TTC549 (cell line): ENCODE measurements around the gene TMEM97.

Experiments used
- FAIRE-seq: peaks from 2 replicates; lab custom pipeline; 2012; peaks lifted over from hg19 to GRCh38; lab: Jason Lieb, UNC

The TMEM97 gene

DNA sequence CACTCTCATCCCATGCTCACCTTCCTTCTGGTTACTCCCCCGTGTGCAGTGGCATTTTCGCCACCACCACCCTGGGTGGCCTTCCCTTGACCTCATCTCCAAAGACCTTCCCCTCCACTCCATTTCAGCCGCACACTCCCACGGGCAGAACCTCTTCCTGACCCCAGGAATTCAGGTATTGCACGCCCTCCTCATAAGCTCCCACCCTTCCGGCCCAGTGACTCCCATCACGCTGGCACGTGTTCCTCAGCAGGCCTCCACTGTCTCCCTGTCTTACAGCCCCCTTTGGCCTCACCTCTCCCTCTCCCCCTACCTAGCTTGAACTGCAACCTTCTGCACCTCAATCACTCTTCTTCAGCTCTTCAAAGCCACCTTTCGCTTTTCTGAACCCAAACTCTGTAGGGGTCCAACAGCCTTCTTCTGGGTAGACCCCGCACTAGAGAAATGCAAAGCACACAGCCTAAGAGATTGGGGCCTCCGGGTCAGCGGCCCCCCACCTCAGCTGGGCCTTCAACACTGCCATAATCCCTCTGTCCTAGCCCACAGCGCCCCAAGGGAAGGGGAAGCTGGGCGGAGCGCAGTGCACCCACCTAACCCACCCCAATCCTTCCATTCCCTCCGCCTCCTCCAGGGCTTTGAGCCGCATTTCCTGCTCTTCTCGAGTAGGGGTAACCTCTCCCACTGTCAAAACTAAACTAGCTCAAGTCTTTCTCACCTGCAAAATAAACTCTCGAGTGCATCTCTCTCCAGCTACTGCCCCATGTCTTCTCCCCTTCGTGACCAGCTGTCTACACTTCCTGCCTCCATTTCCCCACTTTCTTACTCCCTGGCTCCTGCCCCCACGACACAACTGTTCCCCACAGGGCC lies 1.7 kb upstream of the TMEM97 start:
- no peak for FAIRE-seq

GRCh38 chr17:28317966-28318758 lies 838 bp upstream of the TMEM97 start:
- FAIRE-seq: no peak

DNA sequence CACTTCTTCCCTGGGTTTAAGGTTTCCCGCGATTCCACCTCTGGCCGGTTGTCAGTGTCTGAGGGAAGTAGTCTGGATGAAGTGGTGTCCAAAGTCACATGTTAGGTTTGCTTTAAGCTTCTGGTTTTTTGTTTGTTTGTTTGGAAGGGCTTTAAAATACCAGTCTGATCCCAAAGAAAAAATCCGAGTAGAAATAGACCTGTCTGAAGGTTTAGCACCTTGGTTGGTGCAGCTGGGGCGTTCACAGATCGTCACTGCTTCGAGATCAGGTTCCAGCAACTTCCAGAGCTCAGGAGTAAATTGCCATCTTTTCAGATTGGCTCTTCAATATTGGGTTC lies 567 bp downstream of the TMEM97 start:
- FAIRE-seq: no peak

DNA sequence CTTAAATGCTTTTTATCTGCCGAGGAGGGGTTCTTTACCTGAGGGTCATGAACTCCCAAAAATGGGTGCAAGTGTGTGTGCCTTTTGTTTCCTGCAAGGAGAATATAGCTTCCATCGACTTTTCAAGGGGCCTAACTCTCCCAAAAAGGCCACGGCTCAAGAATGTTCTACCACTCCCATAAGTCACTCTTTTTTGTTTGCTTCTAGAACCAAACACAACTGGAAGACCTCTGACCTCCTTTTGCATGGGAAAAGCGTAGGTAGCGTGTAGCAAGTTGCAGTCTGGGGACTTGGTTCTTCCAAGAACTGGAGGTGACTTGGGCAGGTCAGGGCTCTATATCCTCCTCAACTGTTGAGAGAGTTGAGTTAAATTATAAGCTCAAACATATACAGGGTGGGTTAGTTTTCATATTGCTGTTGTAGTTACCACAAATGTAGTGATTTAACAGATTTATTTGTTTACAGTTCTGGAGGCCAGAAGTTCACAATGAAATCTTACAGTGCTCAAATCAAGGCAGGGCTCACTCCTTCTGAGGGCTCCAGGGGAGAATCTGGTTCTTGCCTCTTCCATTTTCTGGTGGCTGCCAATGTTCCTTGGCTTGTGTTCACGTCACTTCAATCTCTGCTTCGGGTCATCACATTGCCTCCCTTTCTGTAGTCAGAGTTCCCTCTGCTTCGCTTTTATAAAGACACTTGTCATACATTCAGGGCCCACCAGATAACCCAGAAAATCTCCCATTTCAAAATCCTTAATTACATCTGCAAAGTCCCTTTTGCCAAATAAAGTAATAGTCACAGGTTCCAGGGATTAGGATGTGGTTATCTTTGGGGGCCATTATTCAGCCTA lies 1.4 kb downstream of the TMEM97 start:
- no peak for FAIRE-seq

DNA sequence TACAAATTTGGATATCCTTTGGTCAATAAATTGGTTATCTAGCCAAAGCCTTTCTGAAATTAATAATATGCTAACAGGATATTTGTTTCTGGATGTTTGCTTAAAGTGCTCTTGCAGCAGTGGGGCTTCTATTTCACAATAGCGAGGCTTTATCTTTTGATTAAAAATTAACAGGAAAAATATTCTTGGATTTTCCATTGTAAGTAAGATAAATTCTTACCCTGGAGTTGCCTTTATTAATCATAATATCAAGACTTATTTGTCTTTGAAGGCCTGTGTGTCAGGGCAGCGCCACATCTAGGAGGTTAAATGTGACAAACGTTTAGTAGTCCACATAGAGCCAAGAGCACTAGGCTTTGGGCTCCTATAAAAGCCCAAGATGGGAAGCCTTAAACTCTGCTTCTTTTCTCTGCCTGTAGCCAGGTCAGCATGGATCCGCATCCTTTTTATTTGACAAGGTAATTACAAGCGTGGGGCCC lies 5.3 kb downstream of the TMEM97 start:
- FAIRE-seq: no peak

DNA sequence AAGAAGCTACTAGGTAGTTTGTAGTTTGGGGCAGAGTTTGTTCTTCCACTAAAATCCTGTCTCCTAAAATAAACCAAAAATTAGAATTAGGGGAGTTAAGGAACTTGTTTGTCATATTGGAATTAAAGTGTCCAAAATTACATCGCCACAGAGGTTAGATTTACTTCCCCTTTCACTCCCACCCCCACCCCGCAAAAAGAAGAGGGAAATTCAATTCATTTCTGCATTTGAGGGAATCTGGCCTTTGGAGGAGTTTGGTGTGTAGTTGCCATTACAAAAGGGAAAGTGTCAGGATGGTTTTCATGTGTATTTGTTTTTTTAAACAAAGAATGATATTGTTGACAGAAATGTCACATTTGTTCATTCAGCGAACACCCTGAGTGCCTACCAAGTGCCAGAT lies 5.8 kb downstream of the TMEM97 start:
- no peak for FAIRE-seq

GRCh38 chr17:28325211-28325610 lies 6.2 kb downstream of the TMEM97 start:
- no peak for FAIRE-seq

- FAIRE-seq: no peak
These were observed 7.1 kb downstream of the TMEM97 start for GRCh38 chr17:28326114-28326513.

GRCh38 chr17:28327031-28327607 lies 8.1 kb downstream of the TMEM97 start:
- FAIRE-seq: no peak

DNA sequence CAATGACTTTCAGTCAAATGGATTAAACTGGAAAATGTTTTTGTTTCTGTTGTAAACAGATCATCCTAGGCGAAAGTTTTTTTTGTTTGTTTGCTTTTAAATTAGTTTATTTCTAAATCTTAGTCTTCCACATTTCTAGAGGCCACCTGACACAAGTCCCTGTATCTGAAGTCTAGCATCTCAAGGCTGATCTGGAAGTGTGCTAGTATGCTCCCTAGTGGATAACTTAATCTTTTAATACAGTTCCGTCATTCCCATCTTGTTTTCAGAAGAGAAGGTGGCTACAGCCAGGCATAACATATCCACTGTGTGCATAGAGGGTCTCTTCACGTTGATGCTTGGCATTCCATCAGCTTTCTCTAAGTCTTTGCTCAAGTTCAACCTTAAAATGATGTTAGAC lies 8.7 kb downstream of the TMEM97 start:
- FAIRE-seq: no peak

DNA sequence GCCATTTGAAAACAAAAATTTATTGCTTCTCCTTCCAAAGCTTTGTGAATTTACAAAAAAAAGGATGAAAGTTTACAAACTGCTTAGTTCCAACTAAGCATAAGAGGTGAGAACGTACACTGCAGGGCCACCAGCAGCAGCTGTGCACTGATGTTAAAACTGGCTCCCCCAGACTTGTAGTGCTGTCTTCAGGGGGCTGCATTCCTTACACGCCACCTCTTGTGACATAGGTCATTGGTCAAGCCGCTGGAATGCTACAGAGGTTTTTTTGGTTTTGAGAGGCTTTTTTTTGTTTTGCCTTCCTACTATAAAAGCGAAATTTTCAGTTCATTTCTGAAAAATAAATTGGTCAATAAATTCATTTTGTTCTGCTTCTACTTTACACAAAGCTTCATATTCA lies 9.3 kb downstream of the TMEM97 start:
- FAIRE-seq: no peak

GRCh38 chr17:28330671-28331070 lies 11.7 kb downstream of the TMEM97 start:
- FAIRE-seq: no peak

DNA sequence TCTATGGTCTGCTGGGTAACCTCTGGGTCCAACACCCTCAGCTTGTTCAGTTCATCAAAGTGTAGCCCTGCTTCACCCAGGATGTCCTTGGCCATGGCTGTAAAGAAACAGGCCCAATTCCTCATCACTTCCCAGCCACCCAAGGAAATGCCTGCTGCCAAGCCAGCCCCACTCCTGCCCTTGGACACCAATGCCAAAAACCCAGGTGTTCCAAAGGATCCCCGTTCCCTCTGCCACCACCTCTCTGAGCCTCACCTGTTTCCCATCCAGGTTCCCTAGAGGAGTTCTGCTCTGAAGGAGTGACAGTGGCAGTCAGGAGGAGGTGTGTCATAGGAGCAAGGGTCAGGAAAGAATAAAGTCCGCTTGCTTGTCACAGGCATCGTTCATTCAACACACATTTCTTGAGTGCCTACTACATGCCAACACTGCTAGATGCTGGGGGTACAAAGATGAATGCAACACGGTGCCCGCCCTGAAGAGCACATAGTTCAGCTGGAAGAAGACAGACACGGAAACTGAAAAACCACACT lies 13.0 kb downstream of the TMEM97 start:
- no peak for FAIRE-seq

DNA sequence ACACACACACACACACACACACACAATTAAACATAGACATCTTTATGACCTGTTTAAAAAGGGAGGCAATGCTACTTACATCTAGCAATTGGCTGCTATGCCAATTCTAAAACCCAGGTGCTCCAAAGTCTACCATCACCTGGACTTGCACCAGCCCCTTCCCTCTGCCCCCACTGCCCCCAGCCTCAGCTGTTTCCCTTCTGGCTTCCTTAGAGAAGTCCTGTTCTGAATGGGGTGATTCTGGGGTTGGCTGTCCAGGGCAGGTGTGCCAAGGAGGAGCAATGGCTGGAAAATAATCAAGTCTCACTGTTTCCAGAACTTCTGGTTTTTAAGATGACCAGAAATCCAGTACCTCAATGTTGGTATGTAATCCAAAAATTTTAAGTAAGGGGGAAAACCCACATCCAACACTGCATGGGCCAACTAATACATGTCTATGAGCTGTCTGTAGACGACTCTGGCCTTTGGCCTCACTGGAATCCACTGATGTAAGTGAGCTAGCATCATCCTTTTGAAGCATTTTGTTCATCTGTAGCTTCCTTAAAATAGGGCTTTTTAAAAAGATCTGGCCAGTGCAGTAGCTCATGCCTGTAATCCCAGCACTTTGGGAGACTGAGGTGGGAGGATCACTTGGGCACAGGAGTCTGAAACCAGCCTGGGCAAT lies 14.2 kb downstream of the TMEM97 start:
- FAIRE-seq: no peak

- no peak for FAIRE-seq
These were observed 15.2 kb downstream of the TMEM97 start for GRCh38 chr17:28334171-28334570.

DNA sequence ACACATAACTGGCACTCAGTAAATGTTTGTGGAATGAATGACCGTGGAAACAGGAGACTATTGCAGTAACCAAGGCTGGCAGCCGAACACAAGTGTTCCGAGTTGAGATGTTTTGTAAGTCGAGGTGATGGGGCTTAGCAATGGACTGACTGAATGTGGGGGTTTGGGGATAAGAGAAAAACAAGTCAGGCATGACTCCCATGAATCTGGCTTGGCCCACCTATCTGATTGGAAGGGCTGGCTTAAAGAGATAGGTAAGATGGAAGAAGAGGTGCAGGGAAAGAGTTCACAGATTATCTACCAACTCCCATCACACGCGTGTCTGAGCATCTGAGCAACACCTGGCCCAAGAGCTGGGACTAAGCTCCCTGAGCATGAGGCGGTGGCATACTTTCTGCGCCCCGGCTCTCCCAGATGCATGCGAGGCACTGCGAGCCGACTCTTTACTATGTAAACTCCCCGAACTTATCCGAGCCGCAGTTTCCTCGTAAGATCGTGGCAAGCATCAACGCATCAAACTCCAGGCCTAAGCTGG lies 15.7 kb downstream of the TMEM97 start:
- no peak for FAIRE-seq

- peak; percentile 97 for FAIRE-seq
These were observed 16.4 kb downstream of the TMEM97 start, which contains the start of the genes IFT20 and TNFAIP1 for GRCh38 chr17:28335201-28335958. Gene IFT20 (minus strand): TSS chr17:28335472. CDS start chr17:28331985, 3,487 bp downstream. Gene TNFAIP1 (plus strand): TSS chr17:28335761. CDS start chr17:28339522, 3,761 bp downstream.

DNA sequence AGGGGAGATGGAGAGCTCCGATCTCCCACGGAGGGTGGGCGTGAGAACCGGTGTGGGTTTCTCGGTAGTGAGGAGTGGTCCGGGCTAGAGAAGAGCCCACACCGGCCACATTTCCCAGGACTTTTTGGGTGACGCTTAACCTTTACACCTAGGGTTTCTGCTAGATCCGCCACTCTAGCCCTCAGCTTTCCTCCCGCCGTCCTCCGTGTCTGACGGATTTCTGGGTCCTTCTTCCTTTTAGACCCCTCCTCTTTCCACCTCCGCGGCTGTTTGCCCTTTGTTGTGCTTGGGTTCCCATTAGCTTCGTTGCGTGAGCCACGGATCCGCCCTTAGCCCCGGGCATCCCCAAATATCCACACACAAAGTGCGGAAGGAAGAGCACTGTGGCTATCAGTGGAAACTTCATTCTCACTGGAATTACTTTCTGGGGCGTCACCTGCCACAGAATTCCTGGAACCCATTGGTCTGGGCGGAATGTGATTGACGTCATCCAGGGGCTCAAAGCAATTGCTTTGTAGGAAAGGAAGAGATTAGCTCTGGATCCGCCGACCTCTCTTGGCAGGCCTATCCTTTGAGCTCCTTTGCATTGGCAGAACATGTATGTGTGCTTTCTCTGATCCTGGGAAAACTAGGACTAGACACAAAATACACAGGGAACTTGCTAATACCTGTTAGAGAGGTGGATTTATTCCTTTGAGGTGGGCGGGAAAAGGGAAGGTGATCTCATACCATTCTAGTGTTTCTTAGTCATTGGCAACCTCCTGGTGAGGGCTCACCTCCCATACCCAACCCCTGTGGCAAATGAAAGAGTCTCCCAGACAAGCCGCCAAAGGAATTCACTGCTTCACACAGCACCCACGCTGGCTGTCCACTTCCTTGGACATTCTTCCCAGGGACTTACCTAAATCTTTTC lies 17.2 kb downstream of the TMEM97 start:
- FAIRE-seq: no peak
